NCI-H1092 (cell line): ENCODE results near the gene AHR.
"Not testable (repeated sequence)": the region's sequence is repeated elsewhere in the genome, so short reads cannot be mapped to it uniquely, and the experiment has no call there.

Experiments
- DNase-seq: peaks from one replicate; lab custom pipeline; 2025; lab: John Stamatoyannopoulos, UW

The AHR gene

DNA sequence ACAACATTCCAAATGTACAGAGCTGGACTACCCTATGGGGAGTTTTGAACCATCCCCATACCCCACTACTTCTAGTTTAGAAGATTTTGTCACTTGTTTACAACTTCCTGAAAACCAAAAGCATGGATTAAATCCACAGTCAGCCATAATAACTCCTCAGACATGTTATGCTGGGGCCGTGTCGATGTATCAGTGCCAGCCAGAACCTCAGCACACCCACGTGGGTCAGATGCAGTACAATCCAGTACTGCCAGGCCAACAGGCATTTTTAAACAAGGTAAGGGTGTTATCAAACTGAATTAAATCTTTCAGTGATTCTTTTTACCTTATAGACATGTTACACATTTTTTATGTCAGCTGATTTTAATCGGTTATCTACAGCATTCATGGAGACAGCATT, 41.5 kb downstream of the AHR start:
- no peak for DNase-seq

DNA sequence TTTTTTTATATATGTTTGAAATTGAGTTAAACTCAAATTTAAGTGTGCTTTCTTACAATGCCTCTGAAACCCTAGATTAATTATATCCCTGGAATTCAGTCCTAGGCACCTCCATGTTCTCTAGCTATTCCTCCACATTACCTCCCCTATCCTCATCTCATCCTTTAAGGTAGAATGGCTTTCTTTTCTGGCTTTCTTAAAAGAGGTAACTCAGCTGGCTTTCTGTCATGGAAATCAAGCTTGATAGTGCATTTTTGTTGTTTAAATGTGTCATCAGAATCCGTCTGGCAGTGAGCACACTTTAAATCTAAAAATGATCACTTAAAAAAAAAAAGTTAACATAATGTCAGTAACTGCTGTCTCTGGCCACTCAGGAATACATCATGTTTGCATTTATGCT, 42.2 kb downstream of the AHR start:
- DNase-seq: no peak

DNA sequence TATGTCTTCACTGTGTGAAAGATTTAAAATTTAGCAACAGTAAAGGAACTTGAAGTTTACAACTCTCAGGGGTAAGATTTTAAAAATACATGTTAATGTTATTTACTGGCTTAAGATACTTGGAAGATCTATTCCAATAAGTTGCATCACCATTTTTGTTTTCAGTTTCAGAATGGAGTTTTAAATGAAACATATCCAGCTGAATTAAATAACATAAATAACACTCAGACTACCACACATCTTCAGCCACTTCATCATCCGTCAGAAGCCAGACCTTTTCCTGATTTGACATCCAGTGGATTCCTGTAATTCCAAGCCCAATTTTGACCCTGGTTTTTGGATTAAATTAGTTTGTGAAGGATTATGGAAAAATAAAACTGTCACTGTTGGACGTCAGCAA, 44.3 kb downstream of the AHR start:
- no peak for DNase-seq

DNA sequence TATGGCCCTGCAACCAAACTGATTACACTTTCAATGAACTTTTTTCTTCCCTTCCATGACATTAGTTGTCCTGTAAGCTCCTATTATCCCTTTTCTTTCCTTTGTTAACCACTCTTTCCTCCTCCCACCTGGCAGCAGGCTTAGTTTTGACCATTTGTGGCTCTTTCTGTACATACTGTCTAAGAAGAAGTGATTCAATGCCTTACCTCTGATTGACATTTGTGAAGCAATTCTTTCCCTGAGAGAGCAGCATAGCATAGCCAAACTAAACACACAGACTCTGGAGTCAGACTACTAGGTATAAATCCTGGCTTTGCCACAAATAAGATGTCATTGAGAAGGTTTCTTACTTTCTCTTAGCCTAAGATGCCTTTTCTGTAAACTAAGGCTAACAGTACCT, 48.9 kb downstream of the AHR start:
- DNase-seq: no peak

DNA sequence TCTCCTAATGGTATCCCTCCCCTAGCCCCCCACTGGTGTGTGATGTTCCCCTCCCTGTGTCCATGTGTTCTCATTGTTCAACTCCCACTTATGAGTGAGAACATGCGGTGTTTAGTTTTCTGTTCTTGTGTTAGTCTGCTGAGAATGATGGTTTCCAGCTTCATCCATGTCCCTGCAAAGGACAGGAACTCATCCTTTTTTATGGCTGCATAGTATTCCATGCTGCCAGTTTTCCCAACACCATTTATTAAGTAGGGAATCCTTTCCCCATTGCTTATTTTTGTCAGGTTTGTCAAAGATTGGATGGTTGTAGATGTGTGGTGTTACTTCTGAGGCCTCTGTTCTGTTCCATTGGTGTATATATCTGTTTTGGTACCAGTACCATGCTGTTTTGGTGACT, 50.5 kb downstream of the AHR start:
- not testable (repeated sequence) for DNase-seq

DNA sequence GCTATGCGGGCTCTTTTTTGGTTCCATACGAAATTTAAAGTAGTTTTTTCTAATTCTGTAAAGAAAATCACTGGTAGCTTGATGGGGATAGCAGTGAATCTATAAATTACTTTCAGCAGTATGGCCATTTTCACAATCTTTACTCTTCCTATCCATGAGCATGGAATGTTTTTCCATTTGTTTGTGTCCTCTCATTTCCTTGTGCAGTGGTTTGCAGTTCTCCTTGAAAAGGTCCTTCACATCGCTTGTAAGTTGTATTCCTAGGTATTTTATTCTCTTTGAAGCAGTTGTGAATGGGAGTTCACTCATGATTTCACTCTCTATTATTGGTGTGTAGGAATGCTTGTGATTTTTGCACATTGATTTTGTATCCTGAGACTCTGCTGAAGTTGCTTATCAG, 51.9 kb downstream of the AHR start:
- not testable (repeated sequence) for DNase-seq

DNA sequence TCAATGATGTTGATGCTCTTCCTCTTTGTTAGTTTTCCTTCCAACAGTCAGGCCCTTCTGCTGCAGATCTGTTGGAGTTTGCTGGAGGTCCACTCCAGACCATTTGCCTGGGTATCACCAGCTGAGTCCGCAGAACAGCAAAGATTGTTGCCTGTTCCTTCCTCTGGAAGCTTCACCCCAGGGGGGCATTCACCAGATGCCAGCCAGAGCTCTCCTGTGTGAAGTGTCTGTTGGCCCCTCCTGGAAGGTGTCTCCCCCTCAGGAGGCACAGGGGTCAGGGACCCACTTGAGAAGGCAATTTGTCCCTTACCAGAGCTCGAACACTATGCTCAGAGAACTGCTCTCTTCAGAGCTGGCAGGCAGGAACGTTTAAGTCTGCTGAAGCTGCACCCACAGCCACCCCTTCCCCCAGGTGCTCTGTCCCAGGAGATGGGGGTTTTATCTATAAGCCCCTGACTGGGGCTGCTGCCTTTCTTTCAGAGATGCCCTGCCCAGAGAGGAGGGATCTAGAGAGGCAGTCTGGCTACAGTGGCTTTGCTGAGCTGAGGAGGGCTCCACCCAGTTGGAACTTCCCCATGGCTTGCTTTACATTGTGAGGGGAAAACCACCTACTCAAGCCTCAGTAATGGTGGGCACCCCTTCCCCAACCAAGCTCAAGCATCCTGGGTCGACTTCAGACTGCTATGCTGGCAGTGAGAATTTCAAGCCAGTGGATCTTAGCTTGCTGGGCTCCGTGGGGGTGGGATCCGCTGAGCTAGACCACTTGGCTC, 55.4 kb downstream of the AHR start:
- DNase-seq: not testable (repeated sequence)

DNA sequence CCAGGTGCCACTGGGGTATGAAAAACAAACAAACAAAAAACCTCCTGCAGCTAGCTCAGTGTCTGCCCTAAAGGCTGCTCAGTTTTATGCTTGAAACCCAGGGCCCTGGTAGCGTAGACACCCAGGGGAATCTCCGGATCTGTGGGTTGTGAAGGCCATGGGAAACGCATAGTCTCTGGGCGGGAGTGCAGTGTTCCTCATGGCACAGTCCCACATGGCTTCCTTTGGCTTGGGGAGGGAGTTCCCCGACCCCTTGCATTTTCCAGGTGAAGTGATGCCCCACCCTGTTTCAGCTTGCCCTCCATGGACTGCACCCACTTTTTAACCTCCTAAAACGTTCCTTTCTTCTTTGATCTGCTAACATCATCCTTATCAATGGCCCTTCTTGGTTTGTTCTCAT, 56.0 kb downstream of the AHR start:
- DNase-seq: no peak

DNA sequence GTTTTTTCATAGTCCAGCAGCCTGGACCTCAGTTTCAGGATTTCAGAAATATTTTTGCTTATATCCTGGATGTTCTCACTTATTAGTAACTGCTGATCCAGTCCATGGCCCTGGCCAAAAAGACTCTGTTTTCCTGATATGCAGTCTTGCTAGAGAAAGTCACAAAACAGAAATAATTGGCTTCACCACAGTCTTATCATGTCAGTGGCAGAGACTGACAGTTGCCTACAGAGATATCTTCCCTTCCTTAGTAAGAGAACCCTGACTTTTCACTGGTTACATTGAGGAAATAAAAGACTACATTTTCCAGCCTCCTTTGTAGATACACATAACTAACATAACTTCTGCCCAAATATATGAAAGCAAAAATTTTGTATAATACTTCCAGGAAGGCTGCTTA, 56.6 kb downstream of the AHR start:
- no peak for DNase-seq

DNA sequence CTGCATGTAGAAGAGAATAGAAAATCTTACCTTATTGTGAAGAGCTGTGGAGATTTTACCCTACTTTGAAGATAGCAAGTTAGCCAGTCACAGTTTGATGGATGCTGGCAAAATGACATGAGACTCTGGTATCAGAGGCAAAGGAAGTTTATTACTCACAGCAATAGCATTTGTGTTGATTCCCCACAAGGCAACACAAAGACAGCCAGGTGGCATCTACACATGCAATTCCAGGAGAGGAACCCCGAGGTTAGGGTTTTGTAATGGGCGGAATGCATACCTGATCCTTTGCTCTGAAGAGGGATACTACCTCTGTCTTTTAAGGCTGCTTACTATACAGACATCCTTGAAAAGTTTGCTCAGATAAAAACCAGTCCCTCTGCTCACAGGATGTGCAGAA, 59.5 kb downstream of the AHR start:
- DNase-seq: no peak

DNA sequence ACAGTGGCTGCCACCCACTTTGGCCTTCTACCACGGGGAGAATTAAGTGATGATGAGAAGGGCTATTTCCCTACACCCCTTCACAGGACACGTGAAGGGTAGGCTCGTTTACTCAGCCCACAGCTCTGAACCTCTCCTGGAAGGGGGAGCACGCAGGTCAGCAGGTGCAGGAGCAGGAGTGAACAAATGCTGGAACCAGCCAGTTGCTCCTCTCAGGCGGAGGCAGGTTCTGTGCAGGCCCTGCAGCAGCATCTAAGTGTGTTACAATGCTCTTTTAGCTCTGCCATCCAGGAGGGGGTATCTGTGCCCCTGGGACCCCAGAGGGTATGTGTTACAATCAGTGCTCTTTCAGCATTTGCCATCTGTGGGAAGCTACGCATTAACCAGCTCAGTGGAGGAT, 61.2 kb downstream of the AHR start:
- no peak for DNase-seq

DNA sequence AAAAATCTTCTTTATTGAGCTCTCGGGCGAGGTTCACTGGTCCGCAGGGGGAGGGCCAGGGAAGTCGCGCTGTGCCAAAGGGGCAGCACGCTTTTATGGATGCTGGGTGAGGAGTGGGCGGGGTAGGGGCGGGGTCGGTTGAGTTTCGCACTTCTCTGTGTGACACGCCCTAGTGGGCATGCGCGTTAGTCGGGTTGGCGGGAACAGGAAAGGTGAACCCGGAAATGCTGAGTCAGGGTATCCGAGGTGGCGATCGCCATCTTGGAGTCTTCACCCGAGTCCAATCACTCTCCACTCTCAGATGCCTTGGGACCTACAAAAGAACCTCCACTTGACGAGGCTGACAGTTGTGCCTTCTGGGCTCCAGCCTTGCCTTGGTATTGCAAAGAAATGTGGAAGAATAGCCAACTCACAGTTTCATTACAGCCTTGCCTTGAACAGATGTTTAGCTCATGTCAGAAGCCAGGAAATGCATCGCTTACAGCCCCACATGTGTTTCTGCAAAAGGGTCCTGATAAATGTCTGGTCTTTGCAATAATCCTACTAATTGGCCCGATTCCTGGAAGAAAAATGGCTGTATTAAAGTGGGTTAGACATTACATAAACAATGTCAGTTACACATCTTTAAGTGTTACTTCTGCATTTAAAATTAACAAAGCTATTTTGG, 64.1 kb downstream of the AHR start:
- no peak for DNase-seq

DNA sequence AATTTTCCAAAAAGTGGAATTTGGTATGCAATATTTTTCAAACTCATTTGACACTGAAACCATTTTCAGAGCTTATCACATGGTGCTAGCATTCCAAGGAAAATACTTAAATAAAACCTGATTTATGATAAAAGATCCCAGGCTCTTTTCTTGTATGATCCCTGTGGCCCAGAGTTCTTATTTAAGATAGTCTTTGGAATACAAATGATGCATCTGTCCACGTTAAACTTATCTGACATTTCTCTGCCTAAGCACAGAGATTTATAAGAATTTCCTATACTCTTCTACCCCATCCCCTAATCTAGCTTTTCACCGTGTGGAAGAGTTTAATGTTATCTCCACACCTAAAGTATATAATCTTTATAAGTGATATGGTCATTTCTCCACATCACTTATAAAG, 66.2 kb downstream of the AHR start:
- DNase-seq: no peak

DNA sequence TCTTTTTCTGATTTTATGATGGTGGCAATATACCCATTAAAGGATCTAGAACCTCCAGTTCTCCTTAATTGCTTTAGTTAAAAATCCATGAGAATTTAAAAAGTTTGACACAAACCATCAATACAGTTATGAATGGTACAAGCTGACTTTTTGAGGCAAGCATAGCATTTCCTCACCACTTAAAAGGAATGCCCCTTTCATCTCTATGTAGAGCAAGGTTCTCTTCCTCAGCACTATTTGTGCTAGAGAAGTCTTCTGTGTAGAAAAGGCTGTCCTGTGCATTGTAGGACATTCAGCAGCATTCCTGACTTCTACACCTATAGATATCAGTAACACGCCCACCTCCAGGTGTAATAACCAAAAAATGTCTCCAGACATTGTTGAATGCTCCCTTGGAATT, 67.3 kb downstream of the AHR start:
- DNase-seq: no peak

DNA sequence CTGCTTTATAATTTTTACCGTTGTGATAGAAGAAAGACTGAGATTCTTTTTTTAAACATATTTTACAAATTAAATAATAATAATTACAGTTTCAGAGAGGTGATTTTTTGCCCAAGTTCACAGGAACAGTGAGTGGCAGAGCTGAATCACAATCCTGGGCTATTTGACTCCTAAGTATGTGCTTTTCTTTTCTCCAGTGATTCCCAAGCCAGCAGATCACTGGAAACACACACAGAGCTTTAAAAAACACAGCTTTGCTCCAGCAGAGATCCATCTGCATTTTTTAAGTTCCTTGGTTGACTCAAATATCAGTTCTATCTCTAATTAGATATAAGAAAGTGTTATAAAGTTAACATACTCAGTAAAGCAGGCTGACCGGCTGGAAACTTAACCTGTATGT, 69.0 kb downstream of the AHR start:
- no peak for DNase-seq

DNA sequence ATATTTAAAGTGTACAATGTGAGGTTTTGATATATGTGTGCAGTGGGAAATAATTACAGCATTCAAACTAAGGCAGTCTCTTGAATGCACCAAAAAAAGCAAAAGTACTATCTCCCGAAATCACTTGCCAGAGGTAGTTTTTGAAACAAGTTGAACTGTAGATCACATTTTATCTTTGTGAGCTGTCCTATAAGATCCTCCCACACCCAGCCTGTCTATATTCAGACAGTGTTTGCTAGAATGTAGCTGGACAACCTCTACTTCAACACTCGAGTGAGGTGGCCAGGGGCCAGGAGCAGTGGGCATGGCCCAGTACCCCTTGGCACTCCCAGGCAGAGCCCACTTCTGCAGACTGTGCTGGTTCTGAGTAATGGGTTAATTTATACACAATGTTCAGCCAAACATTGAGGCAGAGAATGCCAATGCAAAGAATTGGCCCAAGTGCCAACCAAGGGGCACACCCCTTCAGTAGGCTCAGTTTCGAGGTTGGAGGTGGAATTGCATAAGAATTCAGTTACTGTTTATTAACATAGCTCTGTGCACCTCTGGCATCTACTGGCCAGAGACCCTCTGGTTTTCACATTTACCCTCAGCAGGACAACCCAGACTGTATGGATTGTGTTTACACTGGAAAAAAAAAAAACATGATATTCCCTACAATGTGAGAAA, 70.5 kb downstream of the AHR start:
- no peak for DNase-seq

DNA sequence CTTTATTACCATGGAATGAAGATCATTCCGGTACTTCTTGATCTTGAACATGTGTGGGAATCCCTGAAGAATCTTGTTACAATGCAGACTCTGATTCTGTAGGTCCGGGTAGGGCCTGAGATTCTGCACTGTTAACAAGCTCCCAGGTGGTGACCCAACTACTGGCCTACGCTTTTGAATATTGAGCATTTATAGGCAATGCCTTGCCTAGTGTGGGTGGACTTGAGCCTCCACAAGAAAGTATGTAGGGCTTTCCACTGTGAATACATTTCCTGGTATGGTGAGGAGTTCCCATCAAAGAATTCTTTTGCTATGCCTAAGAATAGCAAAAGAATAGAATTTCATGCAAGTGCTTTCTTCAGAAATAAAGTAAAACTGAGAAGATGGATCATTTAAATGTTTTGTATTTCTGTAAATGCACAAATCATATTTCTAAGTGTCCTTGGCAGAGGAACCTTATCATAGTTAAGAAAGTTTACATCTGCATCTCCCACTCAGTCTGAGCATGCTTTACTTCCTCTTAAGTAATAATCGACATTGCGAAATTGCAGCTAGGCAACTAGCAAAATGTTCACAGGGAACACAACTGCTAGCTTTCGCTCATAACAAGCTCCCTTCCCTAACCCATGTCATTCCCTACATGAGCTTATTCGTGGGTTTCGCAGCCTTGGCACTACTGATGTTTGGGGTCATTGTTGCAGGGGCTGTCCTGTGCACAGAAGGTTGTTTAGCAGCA, 71.4 kb downstream of the AHR start:
- no peak for DNase-seq

DNA sequence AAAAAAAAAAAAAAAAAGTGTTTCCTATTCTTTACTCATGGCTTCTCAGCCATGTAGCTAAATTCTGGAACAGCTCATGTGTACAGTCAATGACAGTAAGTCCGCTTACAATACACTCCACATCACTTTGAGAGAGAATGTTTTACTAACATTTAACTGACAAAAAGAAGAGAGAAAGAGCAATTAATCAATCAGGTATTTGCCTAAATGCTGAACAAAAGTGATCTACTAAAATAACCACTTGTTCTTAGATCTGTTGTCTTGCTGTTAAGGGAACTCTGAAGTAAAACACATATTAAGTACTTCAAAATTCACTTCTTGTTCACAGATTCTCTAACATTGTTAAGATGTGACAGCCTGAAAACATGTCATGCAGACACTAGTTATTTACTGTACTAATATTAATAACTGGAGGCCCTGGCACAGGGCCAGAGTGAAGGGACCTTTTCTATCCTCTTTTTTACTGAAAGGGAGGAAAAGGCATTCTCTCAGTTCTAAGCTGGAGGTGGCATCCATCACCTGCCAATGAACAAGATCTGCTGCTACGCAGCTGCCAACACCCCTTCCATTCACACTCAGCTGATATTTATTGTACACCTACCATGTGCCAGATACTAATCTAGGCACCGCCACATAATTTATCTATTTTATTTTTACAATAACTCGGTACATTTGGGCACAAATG, 72.6 kb downstream of the AHR start:
- DNase-seq: no peak

DNA sequence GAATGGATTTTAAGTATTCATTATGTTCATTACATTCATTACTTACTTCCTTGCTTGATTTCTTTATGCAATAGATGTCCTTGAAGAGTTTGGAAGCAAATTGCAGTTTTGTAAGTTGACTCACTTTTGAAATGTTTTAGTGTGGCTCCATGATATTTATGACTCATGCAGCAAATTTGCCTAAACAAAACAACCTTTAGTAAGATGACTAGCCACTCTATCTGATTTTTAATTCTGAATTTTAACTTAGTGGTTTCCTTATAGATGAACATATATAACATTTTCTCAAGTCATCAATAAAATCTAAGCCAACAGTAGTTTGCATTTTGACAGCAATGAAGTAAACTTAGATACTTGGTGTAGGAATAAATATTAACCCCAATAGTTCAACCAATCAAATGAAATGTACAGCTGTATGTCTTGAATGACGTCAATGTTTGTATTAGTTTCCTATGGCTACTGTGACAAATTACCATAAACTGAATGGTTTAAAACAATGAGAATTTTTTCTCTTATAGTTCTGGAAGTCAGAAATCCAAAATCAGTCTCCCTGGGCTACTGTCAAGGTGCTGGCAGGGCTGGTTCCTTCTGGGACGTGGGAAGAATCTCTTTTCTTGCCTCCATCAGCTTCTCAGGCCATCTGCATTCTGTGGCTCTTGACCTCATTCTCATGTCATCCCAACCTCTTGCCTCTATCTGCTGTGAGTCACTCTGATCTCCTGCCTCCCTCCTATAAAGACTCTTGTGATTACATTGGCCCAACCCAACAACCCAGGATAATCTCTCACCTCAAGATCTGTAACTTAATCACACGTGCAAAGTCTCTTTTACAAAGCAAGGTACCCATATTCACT, 73.4 kb downstream of the AHR start:
- DNase-seq: no peak

DNA sequence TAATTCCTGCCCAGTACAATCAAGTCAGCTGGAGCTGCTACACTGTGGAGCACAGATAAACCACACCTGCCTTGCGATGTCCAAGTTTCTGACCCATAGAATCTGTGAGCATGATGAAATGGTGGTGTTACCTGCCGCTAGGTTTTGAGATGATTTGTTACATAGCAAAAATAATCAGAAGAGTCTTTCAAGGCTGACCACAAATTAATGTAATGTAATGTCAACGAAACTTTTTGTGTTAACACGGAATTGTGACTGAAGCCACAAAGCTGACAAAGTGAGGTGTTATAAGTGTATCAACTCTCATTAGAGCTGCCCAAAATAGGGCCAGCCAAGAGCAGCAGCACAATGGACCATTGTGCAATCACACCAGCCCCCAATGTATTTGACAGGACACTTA, 75.7 kb downstream of the AHR start:
- no peak for DNase-seq

DNA sequence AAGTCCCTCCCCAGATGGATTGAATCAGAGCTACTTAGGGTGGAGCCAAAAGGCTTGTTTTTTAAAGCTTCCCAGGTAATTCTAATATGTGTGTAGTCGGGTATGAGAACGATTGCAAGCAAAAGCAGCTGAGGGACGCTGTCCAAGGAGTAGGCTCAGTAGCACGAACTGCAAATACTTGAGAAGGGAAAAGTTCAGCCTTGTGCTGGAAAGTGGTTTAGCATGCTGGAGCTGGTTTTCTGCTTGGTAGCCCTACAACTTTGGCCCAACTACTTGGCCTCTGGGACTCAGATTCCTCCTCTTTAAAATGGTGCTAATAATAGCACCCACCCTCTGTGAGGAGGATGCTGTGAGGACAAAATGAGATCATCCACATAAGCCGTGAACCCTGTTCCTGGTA, 76.2 kb downstream of the AHR start:
- no peak for DNase-seq
